Esophagus muscularis mucosa (tissue), 4 donors: ENCODE data around the gene UQCRC1. TPM values are rescaled to one million over a fixed set of nuclear protein-coding genes. Genes with fewer than 3 reads are reported as not detected.

ENCODE experiments used
- DNase-seq: peaks from one replicate; pipeline ENCODE4 v3.0.0-alpha.2; 2017; ENCODE audit errors: extremely low spot score
- H3K27ac ChIP-seq, 4 donors: fragments of 200-600 bp; sonication (generic); replicated peaks in 1 of 4; 1 replicate in 3 of 4; 2 replicates in 1 of 4; pipeline ENCODE4 v1.5.1; 2016 to 2019; ENCODE audit warnings: mild to moderate bottlenecking in 1 of 4
- H3K27me3 ChIP-seq, 4 donors: fragments of 200-600 bp; sonication (generic); one replicate each; pipeline versions ENCODE4 v1.5.1 to v1.6.0; 2016 to 2019
- H3K36me3 ChIP-seq, 4 donors: fragments of 200-600 bp; sonication (generic); one replicate each; pipeline ENCODE4 v1.5.1; 2016 to 2019
- H3K4me1 ChIP-seq, 4 donors: fragments of 200-600 bp; sonication (generic); one replicate each; pipeline ENCODE4 v1.5.1; 2016 to 2019
- H3K4me3 ChIP-seq, 4 donors: fragments of 200-600 bp; sonication (generic); 1 replicate in 2 of 4; 2 replicates in 2 of 4; pipeline ENCODE4 v1.5.1; 2016 to 2019; ENCODE audit warnings: mild to moderate bottlenecking in 4 of 4, moderate library complexity in 1 of 4
- H3K9me3 ChIP-seq, 4 donors: fragments of 200-600 bp; sonication (generic); 1 replicate in 3 of 4; 2 replicates in 1 of 4; pipeline ENCODE4 v1.5.1; 2016 to 2019
- CTCF ChIP-seq, 3 experiments: fragments of 200-600 bp in 2 of 3; fragments of 450-650 bp in 1 of 3; sonication (generic) in 2 of 3; IDR thresholded peaks; one replicate each; pipeline ENCODE4 v1.5.1; 2017 to 2019; ENCODE audit warnings: antibody characterized with exemption in 3 of 3, mild to moderate bottlenecking in 2 of 3, moderate library complexity in 1 of 3
- EP300 ChIP-seq: sonication (generic); formaldehyde crosslinking; IDR thresholded peaks from one replicate; pipeline ENCODE4 v1.6.1; 2017; ENCODE audit warnings: antibody characterized with exemption
- POLR2A ChIP-seq: fragments of 450-650 bp; IDR thresholded peaks from one replicate; pipeline ENCODE4 v1.6.1; 2017; ENCODE audit warnings: antibody characterized with exemption, moderate library complexity, mild to moderate bottlenecking, low read depth
- POLR2AphosphoS5 ChIP-seq, 2 donors: sonication (generic); formaldehyde crosslinking; IDR thresholded peaks; one replicate each; pipeline ENCODE4 v1.6.1; 2017; ENCODE audit warnings: antibody characterized with exemption in 2 of 2
- WGBS: methylation state at CpG from one replicate; pipeline ENCODE4 v1.1.5; 2018; 5-methylcytosine and 5-hydroxymethylcytosine counted together
- intact Hi-C: fragments of 100-400 bp; cut with DNase I; formaldehyde crosslinking; loops from one replicate; pipeline ENCODE4 v1.15.1; 2023
- total RNA-seq, 4 donors: library from RNA; depleted of rRNA; stranded (reverse); fragments of >200 nt; gene quantifications; one replicate each; pipeline versions ENCODE4 v1.1.0 to v1.2.1, GENCODE V29; 2016

Gene UQCRC1
- total RNA-seq, 4 donors from 2014 or later, result 265 to 340 (median 295) TPM

GRCh38 chr3:48567090-48567489 lies 42.4 kb downstream of the UQCRC1 start:
- H3K4me3 ChIP-seq, result no peak overlapping the region
- peaks cover 0 to 12% (median 6%) of the 10 kb centered on the region in 4 donors for H3K4me1 ChIP-seq
- H3K36me3 ChIP-seq, result no peaks in the 10 kb centered on the region
- no peak overlapping the region for H3K27ac ChIP-seq
- H3K9me3 ChIP-seq, result no peaks in the 10 kb centered on the region
- WGBS, result 89% methylated on average over 5 of the region's 5 CpGs
- no peaks in the 10 kb centered on the region for H3K27me3 ChIP-seq
- intact Hi-C loops, result no loop called here
- TF ChIP-seq POLR2A (no peak), CTCF (IDR thresholded peaks at IDR 0.05) (no peak), POLR2AphosphoS5 (IDR thresholded peaks at IDR 0.05) (no peak), EP300 (no peak)
- no peak for DNase-seq

GRCh38 chr3:48566401-48566760 lies 43.1 kb downstream of the UQCRC1 start:
- Histone ChIP-seq H3K27ac (no peak overlapping the region), H3K9me3 (no peaks in the 10 kb centered on the region), H3K4me1 (peaks cover 0 to 15% (median 7%) of the 10 kb centered on the region in 4 donors), H3K4me3 (no peak overlapping the region), H3K36me3 (no peaks in the 10 kb centered on the region), H3K27me3 (no peaks in the 10 kb centered on the region)
- intact Hi-C loops, result no loop called here
- WGBS, result 95% methylated on average over 4 of the region's 9 CpGs
- DNase-seq, result no peak
- TF ChIP-seq EP300, result no peak
- TF ChIP-seq CTCF (IDR thresholded peaks at IDR 0.05), result no peak
- no peak for TF ChIP-seq POLR2AphosphoS5 (IDR thresholded peaks at IDR 0.05)
- no peak for TF ChIP-seq POLR2A

- intact Hi-C loops, result no loop called here
- Histone ChIP-seq H3K27me3 (no peaks in the 10 kb centered on the region), H3K36me3 (no peaks in the 10 kb centered on the region), H3K4me3 (no peak overlapping the region), H3K4me1 (peaks cover 5 to 21% (median 12%) of the 10 kb centered on the region in 4 donors), H3K27ac (no peak overlapping the region), H3K9me3 (no peaks in the 10 kb centered on the region)
- TF ChIP-seq POLR2AphosphoS5 (IDR thresholded peaks at IDR 0.05) (no peak), EP300 (no peak)
- DNase-seq, result no peak
- 48% methylated on average over 4 of the region's 7 CpGs for WGBS
Observed at GRCh38 chr3:48565591-48566400, 43.6 kb downstream of the UQCRC1 start.

- 79% methylated on average over 8 of the region's 11 CpGs for WGBS
- Histone ChIP-seq H3K36me3 (no peaks in the 10 kb centered on the region), H3K4me1 (peaks cover 12 to 27% (median 19%) of the 10 kb centered on the region in 4 donors), H3K9me3 (no peaks in the 10 kb centered on the region), H3K27ac (no peak overlapping the region), H3K4me3 (no peak overlapping the region), H3K27me3 (no peaks in the 10 kb centered on the region)
- TF ChIP-seq EP300, result no peak
- no peak for TF ChIP-seq POLR2AphosphoS5 (IDR thresholded peaks at IDR 0.05)
- no peak for TF ChIP-seq CTCF (IDR thresholded peaks at IDR 0.05)
- TF ChIP-seq POLR2A, result no peak
- DNase-seq, result no peak
- intact Hi-C loops, result no loop called here
Observed at GRCh38 chr3:48565186-48565585, 44.3 kb downstream of the UQCRC1 start.

GRCh38 chr3:48564667-48565066 lies 44.8 kb downstream of the UQCRC1 start:
- H3K4me1 ChIP-seq, result peaks cover 16 to 32% (median 24%) of the 10 kb centered on the region in 4 donors
- 95% methylated on average over 6 of the region's 11 CpGs for WGBS
- peak overlapping the region in 1 of 4 donors; percentile 46 for H3K27ac ChIP-seq
- H3K36me3 ChIP-seq, result no peaks in the 10 kb centered on the region
- intact Hi-C loops, result no loop called here
- no peaks in the 10 kb centered on the region for H3K27me3 ChIP-seq
- TF ChIP-seq EP300 (no peak), POLR2A (no peak), CTCF (IDR thresholded peaks at IDR 0.05) (no peak)
- no peak for DNase-seq
- H3K4me3 ChIP-seq, result no peak overlapping the region
- H3K9me3 ChIP-seq, result no peaks in the 10 kb centered on the region
